Activated naive CD4-positive, alpha-beta T cell (primary cell): ENCODE measurements around the gene CMIP.

Experiments used
- DNase-seq, 4 experiments: peaks; one replicate each; lab custom pipeline; 2025; lab: John Stamatoyannopoulos, UW

CMIP gene

GRCh38 chr16:81746566-81746965 lies 302.0 kb downstream of the CMIP start:
- DNase-seq: no peak

GRCh38 chr16:81748476-81749198 lies 304.0 kb downstream of the CMIP start:
- DNase-seq: no peak

GRCh38 chr16:81752225-81752875 lies 307.7 kb downstream of the CMIP start:
- no peak for DNase-seq

GRCh38 chr16:81752876-81753227 lies 308.2 kb downstream of the CMIP start:
- DNase-seq: no peak

GRCh38 chr16:81754858-81755257 lies 310.2 kb downstream of the CMIP start:
- no peak for DNase-seq

GRCh38 chr16:81755915-81756614 lies 311.5 kb downstream of the CMIP start:
- no peak for DNase-seq

GRCh38 chr16:81756615-81757356 lies 312.2 kb downstream of the CMIP start:
- DNase-seq: no peak

GRCh38 chr16:81758376-81758775 lies 313.8 kb downstream of the CMIP start:
- DNase-seq: no peak
